IMR-90 (cell line): ENCODE measurements around the gene ADGRV1. TPM values are rescaled to one million over a fixed set of nuclear protein-coding genes. Genes with fewer than 3 reads are reported as not detected.

ENCODE experiments used
- ATAC-seq: fragments of 200-7000 bp; cut with Tn5 transposase; 2 replicates; pipeline ENCODE4 v1.9.1; 2020; ENCODE audit warnings: low read depth, mild to moderate bottlenecking, moderate library complexity
- BruUV-seq: library from RNA; stranded (reverse); fragments of 400-500 nt; replicated peaks from 2 replicates; lab custom pipeline; 2021; lab: Mats Ljungman, UMichigan
- CTCF ChIA-PET: fragments of 300-600 bp; formaldehyde crosslinking; extraction: SDS; loops from one replicate; lab custom pipeline; 2021; ENCODE audit warnings: antibody characterized with exemption; lab: Yijun Ruan, JAX
- POLR2A ChIA-PET: fragments of 300-600 bp; sonication (Branson Sonifier 250); formaldehyde crosslinking; loops from one replicate; lab custom pipeline; 2022; ENCODE audit warnings: antibody characterized with exemption; ENCODE audit not compliant: unreplicated experiment; lab: Charles Lee
- DNase-seq: peaks from one replicate; pipeline ENCODE4 v3.0.0; 2013
- H2AFZ ChIP-seq: replicated peaks from 2 replicates; pipeline ENCODE3; 2013; ENCODE audit warnings: low read length, mild to moderate bottlenecking; ENCODE audit not compliant: poor library complexity
- H2AK5ac ChIP-seq: 2 replicates; pipeline ENCODE4 v1.6.1; 2013; ENCODE audit warnings: low read depth, low read length, inconsistent platforms
- H2AK9ac ChIP-seq: replicated peaks from 2 replicates; pipeline ENCODE3; 2013; ENCODE audit warnings: mild to moderate bottlenecking, low read depth, low read length, moderate library complexity; ENCODE audit not compliant: poor library complexity
- H2BK120ac ChIP-seq: 2 replicates; pipeline ENCODE4 v1.6.1; 2013; ENCODE audit warnings: low read depth, low read length, inconsistent platforms
- H2BK15ac ChIP-seq: 3 replicates; pipeline ENCODE4 v1.6.1; 2013; ENCODE audit warnings: low read depth, low read length, inconsistent platforms
- H2BK20ac ChIP-seq: 2 replicates; pipeline ENCODE4 v1.6.1; 2013; ENCODE audit warnings: low read depth, mild to moderate bottlenecking, inconsistent platforms, low read length, moderate library complexity
- H2BK5ac ChIP-seq: 2 replicates; pipeline ENCODE4 v1.6.1; 2013; ENCODE audit warnings: mild to moderate bottlenecking, low read depth, low read length, inconsistent platforms; ENCODE audit not compliant: poor library complexity, severe bottlenecking
- H3K14ac ChIP-seq: replicated peaks from 2 replicates; pipeline ENCODE4 v1.6.1; 2013; ENCODE audit warnings: low read depth, low read length, inconsistent platforms
- H3K18ac ChIP-seq: 2 replicates; pipeline ENCODE4 v1.6.1; 2013; ENCODE audit warnings: low read depth, low read length, control low read depth
- H3K23ac ChIP-seq: 2 replicates; pipeline ENCODE4 v1.6.1; 2013; ENCODE audit warnings: low read depth, low read length, inconsistent platforms
- H3K27ac ChIP-seq: 2 replicates; pipeline ENCODE4 v1.5.1; 2013; ENCODE audit warnings: mild to moderate bottlenecking, control low read depth, low read length; ENCODE audit not compliant: insufficient read depth
- H3K27me3 ChIP-seq: 2 replicates; pipeline ENCODE4 v1.6.1; 2013; ENCODE audit warnings: low read length; ENCODE audit not compliant: control insufficient read depth, insufficient read depth
- H3K36me3 ChIP-seq: 2 replicates; pipeline ENCODE4 v1.6.1; 2013; ENCODE audit warnings: low read length, mixed read lengths; ENCODE audit not compliant: control insufficient read depth, insufficient read depth
- H3K4ac ChIP-seq: 2 replicates; pipeline ENCODE4 v1.6.1; 2013; ENCODE audit warnings: low read depth, low read length, inconsistent platforms
- H3K4me1 ChIP-seq: 2 replicates; pipeline ENCODE4 v1.6.1; 2013; ENCODE audit warnings: low read length, mixed read lengths; ENCODE audit not compliant: control insufficient read depth, insufficient read depth
- H3K4me2 ChIP-seq: 2 replicates; pipeline ENCODE4 v1.6.1; 2013; ENCODE audit warnings: low read depth, mild to moderate bottlenecking, control low read depth, low read length, moderate library complexity
- H3K4me3 ChIP-seq: 2 replicates; pipeline ENCODE4 v1.5.1; 2013; ENCODE audit warnings: low read depth, mild to moderate bottlenecking, control low read depth, low read length, moderate library complexity; ENCODE audit not compliant: insufficient read depth
- H3K56ac ChIP-seq: 2 replicates; pipeline ENCODE4 v1.6.1; 2013; ENCODE audit warnings: low read length, inconsistent platforms; ENCODE audit not compliant: insufficient read depth; ENCODE audit errors: extremely low read depth
- H3K79me1 ChIP-seq, 2 experiments: 2 replicates each; pipeline ENCODE4 v1.6.1; 2013; ENCODE audit warnings: low read length in 2 of 2, inconsistent platforms in 1 of 2, low read depth in 1 of 2
- H3K9ac ChIP-seq: 2 replicates; pipeline ENCODE4 v1.6.1; 2013; ENCODE audit warnings: low read depth, low read length, control low read depth
- H3K9me1 ChIP-seq: 2 replicates; pipeline ENCODE4 v1.6.1; 2013; ENCODE audit warnings: low read length, inconsistent platforms; ENCODE audit not compliant: insufficient read depth
- H3K9me3 ChIP-seq: 2 replicates; pipeline ENCODE4 v1.6.1; 2013; ENCODE audit warnings: low read length; ENCODE audit not compliant: control insufficient read depth, insufficient read depth
- H4K20me1 ChIP-seq: 2 replicates; pipeline ENCODE4 v1.6.1; 2013; ENCODE audit warnings: low read length, inconsistent platforms; ENCODE audit not compliant: insufficient read depth
- H4K5ac ChIP-seq: 2 replicates; pipeline ENCODE4 v1.6.1; 2013; ENCODE audit warnings: mild to moderate bottlenecking, low read depth, low read length, control low read depth
- H4K8ac ChIP-seq, 2 experiments: 2 replicates each; pipeline ENCODE4 v1.6.1; 2013; ENCODE audit warnings: low read depth in 2 of 2, low read length in 2 of 2, control low read depth in 1 of 2, inconsistent platforms in 1 of 2
- H4K91ac ChIP-seq: 2 replicates; pipeline ENCODE4 v1.6.1; 2013; ENCODE audit warnings: low read depth, low read length, inconsistent platforms; ENCODE audit not compliant: insufficient read depth
- BHLHE40 ChIP-seq: fragments of 150-350 bp; IDR thresholded peaks from 2 replicates; pipeline ENCODE4 v1.6.1; 2016; ENCODE audit warnings: mild to moderate bottlenecking, low read depth, low read length
- MAFK ChIP-seq: IDR thresholded peaks from 2 replicates; pipeline ENCODE4 v1.6.1; 2012; ENCODE audit warnings: low read depth, low read length, improper control_type of control experiment
- SMC3 ChIP-seq: fragments of 150-350 bp; IDR thresholded peaks from 2 replicates; pipeline ENCODE4 v1.6.1; 2016; ENCODE audit warnings: low read depth, mild to moderate bottlenecking, antibody characterized with exemption, low read length, moderate library complexity
- WGBS, 2 experiments: methylation state at CpG; one replicate each; pipeline versions ENCODE4 v1.1.5 to v1.1.7; 2013; ENCODE audit warnings: missing lambda C conversion rate in 2 of 2; ENCODE audit not compliant: insufficient read length in 1 of 2; ENCODE audit errors: extremely low coverage in 2 of 2; 5-methylcytosine and 5-hydroxymethylcytosine counted together
- dilution Hi-C: fragments of 300-500 bp; cut with HindIII; formaldehyde crosslinking; loops from one replicate; pipeline ENCODE4 v1.14.3; 2018; ENCODE audit warnings: low sequenced_read_pairs; ENCODE audit not compliant: unreplicated experiment
- in situ Hi-C: fragments of 300-500 bp; cut with MboI; formaldehyde crosslinking; loops from 3 replicates; pipeline ENCODE4 v1.14.3; 2019; ENCODE audit warnings: low sequenced_read_pairs, inconsistent platforms, mixed read lengths
- intact Hi-C: fragments of 100-400 bp; cut with micrococcal nuclease; formaldehyde crosslinking; loops from 2 replicates; pipeline ENCODE4 v1.10.0; 2022
- polyA plus RNA-seq, 3 experiments: library from polyadenylated mRNA; depleted of rRNA; stranded (reverse); fragments of >200 nt; gene quantifications; 2 replicates each; pipeline ENCODE4 v1.2.3, GENCODE V29; 2012; ENCODE audit warnings: low replicate concordance in 1 of 3
- total RNA-seq: library from RNA; depleted of rRNA; stranded (reverse); fragments of >200 nt; gene quantifications from 2 replicates; pipeline ENCODE4 v1.2.3, GENCODE V29; 2012

ADGRV1 gene
- total and polyA plus RNA-seq, 2 of the 4 experiments (the other 2 are of a cell fraction): under 0.01 TPM; not detected in 1

GRCh38 chr5:90844931-90845330, 286.3 kb downstream of the ADGRV1 start:
- in situ Hi-C loops (no loop called here), intact Hi-C loops (no loop called here), dilution Hi-C loops (no loop called here)
- Histone ChIP-seq H4K91ac (no peak overlapping the region), H2AK5ac (no peak overlapping the region), H3K27ac (no peak overlapping the region), H3K14ac (no peak overlapping the region), H3K4ac (no peak overlapping the region), H2BK20ac (no peak overlapping the region), H3K4me2 (no peak overlapping the region), H3K79me1 (no peaks in the 10 kb centered on the region), H3K27me3 (no peaks in the 10 kb centered on the region), H3K9me1 (no peaks in the 10 kb centered on the region), H3K4me3 (no peak overlapping the region), H2AK9ac (no peak overlapping the region), H3K9me3 (no peaks in the 10 kb centered on the region), H3K36me3 (no peaks in the 10 kb centered on the region), H3K56ac (no peak overlapping the region), H2BK5ac (no peak overlapping the region), H2AFZ (no peak overlapping the region), H3K23ac (no peak overlapping the region), H3K4me1 (no peaks in the 10 kb centered on the region), H2BK15ac (no peak overlapping the region), H3K9ac (no peak overlapping the region), H4K8ac (no peak overlapping the region), H4K20me1 (no peaks in the 10 kb centered on the region), H4K5ac (no peak overlapping the region), H2BK120ac (no peak overlapping the region), H3K18ac (no peak overlapping the region)
- POLR2A ChIA-PET: no interaction called here
- CTCF ChIA-PET: no interaction called here
- whole genome bisulfite sequencing, 2 experiments: no CpG with 5 or more reads among the region's 5 CpGs
- ATAC-seq (no peak), DNase-seq (no peak)
- no TSS peak for BruUV-seq
- no peak for TF ChIP-seq MAFK
- no peak for TF ChIP-seq BHLHE40
- TF ChIP-seq SMC3: no peak
